H1 (cell line): Measurements from ENCODE around the gene SLC27A6. TPM values are rescaled to one million over a fixed set of nuclear protein-coding genes. Genes with fewer than 3 reads are reported as not detected.

ENCODE experiments used
- CTCF ChIA-PET: fragments of 300-600 bp; sonication (Branson Sonifier 250); formaldehyde crosslinking; loops from one replicate; lab custom pipeline; 2021; ENCODE audit not compliant: partially characterized antibody; lab: Charles Lee
- POLR2A ChIA-PET: fragments of 300-600 bp; sonication (Branson Sonifier 250); formaldehyde crosslinking; loops from one replicate; lab custom pipeline; 2021; ENCODE audit warnings: inconsistent platforms; ENCODE audit not compliant: partially characterized antibody; lab: Charles Lee
- DNase-seq, 2 experiments: peaks; one replicate each; pipeline versions ENCODE4 v3.0.0 to v3.0.0-alpha.2; 2010 to 2022; ENCODE audit warnings: low spot score in 2 of 2, low read depth in 1 of 2, mixed read lengths in 1 of 2
- FAIRE-seq: peaks from 2 replicates; lab custom pipeline; 2011; peaks lifted over from hg19 to GRCh38; lab: Jason Lieb, UNC
- H2AFZ ChIP-seq: 2 replicates; pipeline ENCODE4 v1.8.1; 2012; ENCODE audit warnings: low read length, inconsistent platforms
- H2AK5ac ChIP-seq: 2 replicates; pipeline ENCODE4 v1.6.1; 2013; ENCODE audit warnings: low read depth, low read length
- H2BK120ac ChIP-seq: replicated peaks from 2 replicates; pipeline ENCODE3; 2013; ENCODE audit warnings: low read depth, low read length, inconsistent platforms
- H2BK12ac ChIP-seq: 2 replicates; pipeline ENCODE4 v1.6.1; 2013; ENCODE audit warnings: low read depth, low read length
- H2BK15ac ChIP-seq: 2 replicates; pipeline ENCODE4 v1.6.1; 2013; ENCODE audit warnings: low read length
- H2BK20ac ChIP-seq: 2 replicates; pipeline ENCODE4 v1.6.1; 2013; ENCODE audit warnings: low read length
- H2BK5ac ChIP-seq: 2 replicates; pipeline ENCODE4 v1.6.1; 2013; ENCODE audit warnings: low read depth, low read length
- H3K14ac ChIP-seq: 2 replicates; pipeline ENCODE4 v1.6.1; 2013; ENCODE audit warnings: inconsistent platforms; ENCODE audit not compliant: insufficient read length
- H3K18ac ChIP-seq: 2 replicates; pipeline ENCODE4 v1.6.1; 2013; ENCODE audit warnings: low read length; ENCODE audit errors: extremely low read depth
- H3K23ac ChIP-seq: 2 replicates; pipeline ENCODE4 v1.6.1; 2013; ENCODE audit warnings: inconsistent platforms; ENCODE audit not compliant: insufficient read length
- H3K23me2 ChIP-seq: 2 replicates; pipeline ENCODE4 v1.6.1; 2013; ENCODE audit warnings: low read depth, low read length
- H3K27ac ChIP-seq: 2 replicates; pipeline ENCODE4 v1.6.1; 2011; ENCODE audit warnings: low read depth, low read length, inconsistent platforms
- H3K27me3 ChIP-seq, 4 experiments: replicated peaks in 1 of 4; 1 replicate in 1 of 4; 2 replicates in 3 of 4; pipeline versions ENCODE4 v1.6.1 to v1.8.1; 2011 to 2013; ENCODE audit warnings: low read length in 3 of 4, mild to moderate bottlenecking in 3 of 4, inconsistent platforms in 2 of 4, mixed read lengths in 2 of 4, moderate library complexity in 1 of 4; ENCODE audit not compliant: control insufficient read depth in 3 of 4, insufficient read depth in 3 of 4; ENCODE audit errors: extremely low read depth in 1 of 4
- H3K36me3 ChIP-seq, 4 experiments: 2 replicates each; pipeline versions ENCODE4 v1.6.1 to v1.8.1; 2011 to 2013; ENCODE audit warnings: mild to moderate bottlenecking in 4 of 4, low read length in 3 of 4, moderate library complexity in 2 of 4, control low read depth in 1 of 4, inconsistent platforms in 1 of 4; ENCODE audit not compliant: insufficient read depth in 4 of 4, control insufficient read depth in 2 of 4
- H3K4ac ChIP-seq: replicated peaks from 2 replicates; pipeline ENCODE3; 2013; ENCODE audit warnings: low read length, low read depth, mixed read lengths, inconsistent platforms; ENCODE audit not compliant: insufficient read length
- H3K4me1 ChIP-seq, 4 experiments: replicated peaks in 1 of 4; 1 replicate in 1 of 4; 2 replicates in 3 of 4; pipeline versions ENCODE4 v1.6.1 to v1.8.1; 2011 to 2013; ENCODE audit warnings: low read length in 3 of 4, inconsistent platforms in 2 of 4, mixed read lengths in 1 of 4; ENCODE audit not compliant: insufficient read depth in 4 of 4, control insufficient read depth in 3 of 4
- H3K4me2 ChIP-seq, 2 experiments: 2 replicates each; pipeline versions ENCODE4 v1.6.1 to v1.8.1; 2011 to 2013; ENCODE audit warnings: low read depth in 2 of 2, low read length in 2 of 2, control low read depth in 1 of 2, inconsistent platforms in 1 of 2, mild to moderate bottlenecking in 1 of 2; ENCODE audit not compliant: insufficient read depth in 1 of 2
- H3K4me3 ChIP-seq, 4 experiments: fragments of 200-600, 300-600 bp in 1 of 4; sonication (generic), shearing (Covaris generic), sonication (Bioruptor Twin) in 1 of 4; 2 replicates each; pipeline versions ENCODE4 v1.5.1 to v1.8.1; 2011 to 2016; ENCODE audit warnings: low read length in 4 of 4, low read depth in 3 of 4, control low read depth in 2 of 4, inconsistent platforms in 2 of 4, mild to moderate bottlenecking in 2 of 4, mixed read lengths in 1 of 4, moderate library complexity in 1 of 4; ENCODE audit not compliant: insufficient read depth in 2 of 4; ENCODE audit errors: extremely low read depth in 1 of 4
- H3K56ac ChIP-seq: replicated peaks from 2 replicates; pipeline ENCODE3; 2013; ENCODE audit warnings: low read depth, mild to moderate bottlenecking, mixed read lengths, low read length, inconsistent platforms; ENCODE audit not compliant: insufficient read length
- H3K79me1 ChIP-seq: 2 replicates; pipeline ENCODE4 v1.6.1; 2013; ENCODE audit warnings: low read depth, low read length, control low read depth
- H3K79me2 ChIP-seq, 2 experiments: 2 replicates each; pipeline versions ENCODE4 v1.6.1 to v1.8.1; 2012 to 2013; ENCODE audit warnings: low read length in 2 of 2, mild to moderate bottlenecking in 2 of 2, inconsistent platforms in 1 of 2; ENCODE audit not compliant: insufficient read depth in 2 of 2, control insufficient read depth in 1 of 2
- H3K9ac ChIP-seq, 4 experiments: replicated peaks in 1 of 4; 1 replicate in 1 of 4; 2 replicates in 3 of 4; pipeline versions ENCODE4 v1.6.1 to v1.8.1; 2011 to 2013; ENCODE audit warnings: low read depth in 3 of 4, low read length in 3 of 4, control low read depth in 2 of 4, mild to moderate bottlenecking in 2 of 4, moderate library complexity in 2 of 4, inconsistent platforms in 1 of 4; ENCODE audit errors: extremely low read depth in 1 of 4
- H3K9me3 ChIP-seq, 2 experiments: 2 replicates each; pipeline versions ENCODE4 v1.6.1 to v1.8.1; 2012 to 2013; ENCODE audit warnings: mild to moderate bottlenecking in 2 of 2, moderate library complexity in 2 of 2, control low read depth in 1 of 2, inconsistent platforms in 1 of 2, low read depth in 1 of 2, low read length in 1 of 2, mixed read lengths in 1 of 2; ENCODE audit not compliant: insufficient read depth in 2 of 2
- H4K20me1 ChIP-seq, 2 experiments: replicated peaks in 1 of 2; 2 replicates each; pipeline versions ENCODE3 to v1.8.1; 2011 to 2013; ENCODE audit warnings: inconsistent platforms in 2 of 2, low read length in 2 of 2, mild to moderate bottlenecking in 1 of 2; ENCODE audit not compliant: insufficient read depth in 2 of 2, control insufficient read depth in 1 of 2
- H4K5ac ChIP-seq: 2 replicates; pipeline ENCODE4 v1.6.1; 2013; ENCODE audit warnings: low read length, low read depth, mixed read lengths, inconsistent platforms; ENCODE audit not compliant: insufficient read length
- H4K8ac ChIP-seq: 2 replicates; pipeline ENCODE4 v1.8.0; 2013; ENCODE audit warnings: mild to moderate bottlenecking, moderate library complexity, low read length, inconsistent platforms; ENCODE audit not compliant: insufficient read depth; ENCODE audit errors: extremely low read depth
- H4K91ac ChIP-seq: replicated peaks from 2 replicates; pipeline ENCODE3; 2013; ENCODE audit warnings: low read length, mixed read lengths, inconsistent platforms; ENCODE audit not compliant: insufficient read length
- CBX8 ChIP-seq: fragments of 300-800, 300-1000 bp; sonication (generic); IDR thresholded peaks from 2 replicates; pipeline ENCODE4 v1.7.1; 2016; ENCODE audit warnings: low read depth, low read length, borderline replicate concordance
- GTF2F1 ChIP-seq: IDR thresholded peaks from 2 replicates; pipeline ENCODE4 v1.6.1; 2012; ENCODE audit warnings: low read depth, low read length, improper control_type of control experiment, borderline replicate concordance
- JUND ChIP-seq: IDR thresholded peaks from 2 replicates; pipeline ENCODE4 v1.6.1; 2011; ENCODE audit warnings: mild to moderate bottlenecking, improper control_type of control experiment, low read length
- NRF1 ChIP-seq: IDR thresholded peaks from 2 replicates; pipeline ENCODE4 v1.6.1; 2011; ENCODE audit warnings: mild to moderate bottlenecking, low read depth, low read length, improper control_type of control experiment
- PHF8 ChIP-seq: fragments of 200-600 bp; sonication (generic); conservative IDR thresholded peaks from 2 replicates; pipeline ENCODE4 v1.7.1; 2012; ENCODE audit warnings: low read depth, mild to moderate bottlenecking, inconsistent platforms, low read length, moderate library complexity
- SIX5 ChIP-seq: IDR thresholded peaks from 2 replicates; pipeline ENCODE4 v1.6.1; 2011; ENCODE audit warnings: mild to moderate bottlenecking, low read depth, low read length
- SP1 ChIP-seq: IDR thresholded peaks from 2 replicates; pipeline ENCODE4 v1.6.1; 2011; ENCODE audit warnings: low read depth, low read length
- SP2 ChIP-seq: IDR thresholded peaks from 2 replicates; pipeline ENCODE4 v1.6.1; 2012; ENCODE audit warnings: mild to moderate bottlenecking, low read length, inconsistent platforms
- TBP ChIP-seq: IDR thresholded peaks from 2 replicates; pipeline ENCODE4 v1.6.1; 2011; ENCODE audit warnings: low read depth, low read length, improper control_type of control experiment
- YY1 ChIP-seq: IDR thresholded peaks from 2 replicates; pipeline ENCODE4 v1.6.1; 2011; ENCODE audit warnings: low read depth, mild to moderate bottlenecking, low read length
- WGBS, 2 experiments: shearing (Covaris generic) in 1 of 2; methylation state at CpG; one replicate each; pipeline versions ENCODE4 v1.1.6 to v1.1.7; 2013 to 2015; ENCODE audit warnings: low lambda C conversion rate in 2 of 2, mixed read lengths in 2 of 2, inconsistent platforms in 1 of 2, low coverage in 1 of 2, missing lambda C conversion rate in 1 of 2; ENCODE audit not compliant: insufficient replicate concordance in 2 of 2, insufficient coverage in 1 of 2, insufficient read length in 1 of 2; ENCODE audit errors: extremely low coverage in 1 of 2, missing lambda C conversion rate in 1 of 2; 5-methylcytosine and 5-hydroxymethylcytosine counted together
- polyA plus RNA-seq, 7 experiments: library from polyadenylated mRNA; depleted of rRNA in 3 of 7; stranded (reverse) in 5 of 7; unstranded in 2 of 7; fragments of >200 nt in 5 of 7; fragments of 200-250 nt in 2 of 7; gene quantifications; 1 replicate in 5 of 7; 2 replicates in 1 of 7; 4 replicates in 1 of 7; pipeline versions ENCODE4 v1.2.1 to v1.2.3, GENCODE V29; 2011 to 2013; ENCODE audit warnings: missing spikeins in 2 of 7, mixed read lengths in 2 of 7
- total RNA-seq: library from RNA; stranded (reverse); fragmentation: NEBNext Ultra II Directional; extraction: Animal tissue kit (Norgen Biotek cat#: 25700); gene quantifications from 2 replicates; pipeline ENCODE4 v1.2.1, GENCODE V29; 2021
- TF ChIP-seq, protein P1 (sequence below): IDR thresholded peaks from 2 replicates; pipeline ENCODE4 v1.6.1; 2011; ENCODE audit warnings: low read depth, mild to moderate bottlenecking, low read length; ENCODE audit not compliant: insufficient read depth
- TF ChIP-seq, protein P2 (sequence below), 3 experiments: IDR thresholded peaks; 1 replicate in 2 of 3; 2 replicates in 1 of 3; pipeline versions ENCODE4 v1.5.1 to v1.6.1; 2011; ENCODE audit warnings: low read length in 3 of 3, mild to moderate bottlenecking in 3 of 3, inconsistent platforms in 2 of 3, low read depth in 1 of 3, moderate library complexity in 1 of 3; ENCODE audit not compliant: insufficient read depth in 1 of 3; ENCODE audit errors: control extremely low read depth in 1 of 3

SLC27A6 gene
- total and polyA plus RNA-seq, 2 of the 8 experiments (the other 6 are each of a cell fraction or from before 2014, with no cell fraction given): 4.0 to 4.7 TPM

- H3K18ac ChIP-seq: no peak overlapping the region
- H3K4me1 ChIP-seq: peaks cover 0 to 12% (median 3%) of the 10 kb centered on the region in 4 experiments; a peak in 4 of 7 replicates
- no peak overlapping the region for H3K56ac ChIP-seq
- H2AFZ ChIP-seq: no peak overlapping the region
- H3K14ac ChIP-seq: no peak overlapping the region
- CTCF ChIA-PET: interaction anchor here (0.8 kb wide), 1 partner anchor 23 kb away, joined by 4 read pairs; the partner anchor contains the start of gene SLC27A6
- H3K23me2 ChIP-seq: no peaks in the 10 kb centered on the region
- H4K8ac ChIP-seq: no peak overlapping the region
- FAIRE-seq (no peak), DNase-seq (no peak)
- no peaks in the 10 kb centered on the region for H3K27me3 ChIP-seq
- no peak overlapping the region for H2BK120ac ChIP-seq
- no peak overlapping the region for H2BK20ac ChIP-seq
- 90% methylated on average over 1 of the region's 1 CpG; no CpG with 5 or more reads in 1 of the 2 experiments for whole genome bisulfite sequencing, 2 experiments
- H3K9me3 ChIP-seq: no peaks in the 10 kb centered on the region
- H3K4ac ChIP-seq: no peak overlapping the region
- no peak overlapping the region for H2BK15ac ChIP-seq
- H3K79me2 ChIP-seq: no peaks in the 10 kb centered on the region
- no peaks in the 10 kb centered on the region for H3K79me1 ChIP-seq
- H2BK5ac ChIP-seq: no peak overlapping the region
- H4K20me1 ChIP-seq: no peaks in the 10 kb centered on the region
- H4K91ac ChIP-seq: no peak overlapping the region
- no peak for TF ChIP-seq SP2
- no peak for TF ChIP-seq CBX8
- no peak for TF ChIP-seq YY1
- TF ChIP-seq GTF2F1: no peak
- TF ChIP-seq, protein P1, sequence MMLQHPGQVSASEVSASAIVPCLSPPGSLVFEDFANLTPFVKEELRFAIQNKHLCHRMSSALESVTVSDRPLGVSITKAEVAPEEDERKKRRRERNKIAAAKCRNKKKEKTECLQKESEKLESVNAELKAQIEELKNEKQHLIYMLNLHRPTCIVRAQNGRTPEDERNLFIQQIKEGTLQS: no peak
- TF ChIP-seq TBP: no peak
- no peak for TF ChIP-seq NRF1
- TF ChIP-seq, protein P2, sequence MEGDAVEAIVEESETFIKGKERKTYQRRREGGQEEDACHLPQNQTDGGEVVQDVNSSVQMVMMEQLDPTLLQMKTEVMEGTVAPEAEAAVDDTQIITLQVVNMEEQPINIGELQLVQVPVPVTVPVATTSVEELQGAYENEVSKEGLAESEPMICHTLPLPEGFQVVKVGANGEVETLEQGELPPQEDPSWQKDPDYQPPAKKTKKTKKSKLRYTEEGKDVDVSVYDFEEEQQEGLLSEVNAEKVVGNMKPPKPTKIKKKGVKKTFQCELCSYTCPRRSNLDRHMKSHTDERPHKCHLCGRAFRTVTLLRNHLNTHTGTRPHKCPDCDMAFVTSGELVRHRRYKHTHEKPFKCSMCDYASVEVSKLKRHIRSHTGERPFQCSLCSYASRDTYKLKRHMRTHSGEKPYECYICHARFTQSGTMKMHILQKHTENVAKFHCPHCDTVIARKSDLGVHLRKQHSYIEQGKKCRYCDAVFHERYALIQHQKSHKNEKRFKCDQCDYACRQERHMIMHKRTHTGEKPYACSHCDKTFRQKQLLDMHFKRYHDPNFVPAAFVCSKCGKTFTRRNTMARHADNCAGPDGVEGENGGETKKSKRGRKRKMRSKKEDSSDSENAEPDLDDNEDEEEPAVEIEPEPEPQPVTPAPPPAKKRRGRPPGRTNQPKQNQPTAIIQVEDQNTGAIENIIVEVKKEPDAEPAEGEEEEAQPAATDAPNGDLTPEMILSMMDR (IDR thresholded peaks at IDR 0.05; ENCODE audit: control extremely low read depth in 1 of 3, insufficient read depth in 1 of 3, low read depth in 1 of 3, low read length in 3 of 3): no peak
- no peak for TF ChIP-seq SP1
- no peak for TF ChIP-seq SIX5
- no peak for TF ChIP-seq JUND
- TF ChIP-seq PHF8: no peak
- no peak overlapping the region for H3K9ac ChIP-seq
- H2BK12ac ChIP-seq: no peak overlapping the region
- POLR2A ChIA-PET: no interaction called here
- H3K23ac ChIP-seq: no peak overlapping the region
- no peak overlapping the region for H2AK5ac ChIP-seq
- H3K27ac ChIP-seq: no peak overlapping the region
- H3K4me3 ChIP-seq: no peak overlapping the region
- H4K5ac ChIP-seq: no peak overlapping the region
- no peaks in the 10 kb centered on the region for H3K36me3 ChIP-seq
- H3K4me2 ChIP-seq: no peak overlapping the region
These were observed 23.2 kb downstream of the SLC27A6 start for GRCh38 chr5:128988476-128988875.
